HepG2 (cell line): ENCODE measurements around the gene FBXO41. TPM values are rescaled to one million over a fixed set of nuclear protein-coding genes. Genes with fewer than 3 reads are reported as not detected.

Experiments
- ATF3 ChIP-seq: sonication (generic); formaldehyde crosslinking; IDR thresholded peaks from 2 replicates; pipeline ENCODE4 v1.4.0; 2020; ENCODE audit warnings: missing genetic modification reagents
- BHLHE40 ChIP-seq: IDR thresholded peaks from 2 replicates; pipeline ENCODE4 v1.6.1; 2011; ENCODE audit warnings: low read length, improper control_type of control experiment
- KLF11 ChIP-seq: IDR thresholded peaks from 2 replicates; pipeline ENCODE4 v1.6.1; 2016; ENCODE audit warnings: missing compliant biosample characterization
- ZBTB44 ChIP-seq: sonication (generic); formaldehyde crosslinking; IDR thresholded peaks from 2 replicates; pipeline ENCODE4 v1.4.0; 2020; ENCODE audit warnings: missing genetic modification reagents
- polyA plus RNA-seq, 8 experiments: library from polyadenylated mRNA; depleted of rRNA in 3 of 8; stranded (reverse) in 7 of 8; unstranded in 1 of 8; fragments of >200 nt; fragmentation: Illumina TruSeq in 4 of 8; extraction: Trizol in 4 of 8; gene quantifications; 2 replicates each; pipeline versions ENCODE4 v1.2.1 to v1.2.3, GENCODE V29; 2011 to 2016; ENCODE audit warnings: low read depth in 4 of 8, missing spikeins in 1 of 8, mixed read lengths in 1 of 8; ENCODE audit not compliant: insufficient read depth in 1 of 8
- total RNA-seq, 5 experiments: library from RNA; depleted of rRNA; stranded (reverse); fragments of >200 nt; fragmentation: Illumina TruSeq; extraction: Trizol; gene quantifications; 2 replicates each; pipeline ENCODE4 v1.2.3, GENCODE V29; 2016; ENCODE audit warnings: low read depth in 1 of 5
- TF ChIP-seq, protein P1 (sequence below): sonication (generic); formaldehyde crosslinking; IDR thresholded peaks from 2 replicates; pipeline ENCODE4 v1.4.0; 2020; ENCODE audit warnings: mild to moderate bottlenecking, missing genetic modification reagents
- TF ChIP-seq, protein P2 (sequence below): sonication (generic); formaldehyde crosslinking; IDR thresholded peaks from 2 replicates; pipeline ENCODE4 v1.8.1; 2022; ENCODE audit warnings: low read depth, mild to moderate bottlenecking, missing genetic modification reagents
- TF ChIP-seq, protein P3 (sequence below), 2 experiments: fragments of 450-650 bp in 1 of 2; sonication (generic) in 1 of 2; formaldehyde crosslinking in 1 of 2; IDR thresholded peaks; 2 replicates each; pipeline versions ENCODE4 v1.6.1 to v1.8.0; 2016 to 2022; ENCODE audit warnings: antibody characterized with exemption in 1 of 2, mild to moderate bottlenecking in 1 of 2, missing genetic modification reagents in 1 of 2
- TF ChIP-seq, protein P4 (sequence below): sonication (generic); formaldehyde crosslinking; IDR thresholded peaks from 2 replicates; pipeline ENCODE4 v1.8.1; 2023; ENCODE audit warnings: mild to moderate bottlenecking, inconsistent platforms, moderate library complexity, missing genetic modification reagents, borderline replicate concordance

Gene FBXO41
- total and polyA plus RNA-seq, 2 of the 13 experiments (the other 11 are each of a cell fraction or from before 2014, with no cell fraction given): 4.2 to 10.3 TPM

DNA sequence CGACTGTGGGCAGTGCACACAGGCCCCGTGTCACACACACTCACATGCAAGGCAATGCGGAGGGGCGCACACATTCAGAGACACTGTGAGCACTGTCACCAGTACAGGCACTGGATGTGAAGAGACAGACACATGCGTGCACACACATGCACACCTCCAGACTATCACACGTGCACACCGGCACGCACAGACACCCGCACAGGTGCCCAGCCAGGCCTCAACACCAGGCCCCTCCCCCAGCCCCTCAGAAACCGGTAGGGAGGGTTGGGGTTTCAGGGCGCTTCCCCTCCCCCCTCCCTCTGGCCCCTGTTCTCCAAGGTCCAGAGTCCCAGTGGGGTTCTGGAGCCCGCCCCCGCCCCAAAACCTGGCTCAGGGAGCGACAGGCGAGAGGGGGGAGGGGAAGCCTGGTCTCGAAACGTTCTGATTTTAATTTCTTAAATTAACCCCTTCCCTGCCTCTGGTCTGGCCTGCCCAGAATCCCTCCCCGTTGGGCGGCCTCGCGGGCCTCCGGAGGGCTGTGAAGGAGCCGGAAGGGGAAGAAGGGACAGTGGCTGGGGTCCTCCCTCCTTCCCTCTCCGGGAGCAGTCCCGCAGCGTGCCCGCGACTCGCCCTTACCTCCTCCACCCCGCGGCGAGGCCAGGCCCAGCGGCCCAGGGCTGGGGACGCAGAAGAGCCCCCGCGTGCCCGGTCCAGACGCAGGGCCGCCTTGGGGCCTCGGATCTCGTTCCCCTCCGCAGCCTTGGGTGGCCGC, 558 bp downstream of the FBXO41 start (continued):
- TF ChIP-seq, protein P1, sequence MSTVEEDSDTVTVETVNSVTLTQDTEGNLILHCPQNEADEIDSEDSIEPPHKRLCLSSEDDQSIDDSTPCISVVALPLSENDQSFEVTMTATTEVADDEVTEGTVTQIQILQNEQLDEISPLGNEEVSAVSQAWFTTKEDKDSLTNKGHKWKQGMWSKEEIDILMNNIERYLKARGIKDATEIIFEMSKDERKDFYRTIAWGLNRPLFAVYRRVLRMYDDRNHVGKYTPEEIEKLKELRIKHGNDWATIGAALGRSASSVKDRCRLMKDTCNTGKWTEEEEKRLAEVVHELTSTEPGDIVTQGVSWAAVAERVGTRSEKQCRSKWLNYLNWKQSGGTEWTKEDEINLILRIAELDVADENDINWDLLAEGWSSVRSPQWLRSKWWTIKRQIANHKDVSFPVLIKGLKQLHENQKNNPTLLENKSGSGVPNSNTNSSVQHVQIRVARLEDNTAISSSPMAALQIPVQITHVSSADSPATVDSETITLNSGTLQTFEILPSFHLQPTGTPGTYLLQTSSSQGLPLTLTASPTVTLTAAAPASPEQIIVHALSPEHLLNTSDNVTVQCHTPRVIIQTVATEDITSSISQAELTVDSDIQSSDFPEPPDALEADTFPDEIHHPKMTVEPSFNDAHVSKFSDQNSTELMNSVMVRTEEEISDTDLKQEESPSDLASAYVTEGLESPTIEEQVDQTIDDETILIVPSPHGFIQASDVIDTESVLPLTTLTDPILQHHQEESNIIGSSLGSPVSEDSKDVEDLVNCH (CRISPR knock-in tag): no peak
- TF ChIP-seq, protein P2, sequence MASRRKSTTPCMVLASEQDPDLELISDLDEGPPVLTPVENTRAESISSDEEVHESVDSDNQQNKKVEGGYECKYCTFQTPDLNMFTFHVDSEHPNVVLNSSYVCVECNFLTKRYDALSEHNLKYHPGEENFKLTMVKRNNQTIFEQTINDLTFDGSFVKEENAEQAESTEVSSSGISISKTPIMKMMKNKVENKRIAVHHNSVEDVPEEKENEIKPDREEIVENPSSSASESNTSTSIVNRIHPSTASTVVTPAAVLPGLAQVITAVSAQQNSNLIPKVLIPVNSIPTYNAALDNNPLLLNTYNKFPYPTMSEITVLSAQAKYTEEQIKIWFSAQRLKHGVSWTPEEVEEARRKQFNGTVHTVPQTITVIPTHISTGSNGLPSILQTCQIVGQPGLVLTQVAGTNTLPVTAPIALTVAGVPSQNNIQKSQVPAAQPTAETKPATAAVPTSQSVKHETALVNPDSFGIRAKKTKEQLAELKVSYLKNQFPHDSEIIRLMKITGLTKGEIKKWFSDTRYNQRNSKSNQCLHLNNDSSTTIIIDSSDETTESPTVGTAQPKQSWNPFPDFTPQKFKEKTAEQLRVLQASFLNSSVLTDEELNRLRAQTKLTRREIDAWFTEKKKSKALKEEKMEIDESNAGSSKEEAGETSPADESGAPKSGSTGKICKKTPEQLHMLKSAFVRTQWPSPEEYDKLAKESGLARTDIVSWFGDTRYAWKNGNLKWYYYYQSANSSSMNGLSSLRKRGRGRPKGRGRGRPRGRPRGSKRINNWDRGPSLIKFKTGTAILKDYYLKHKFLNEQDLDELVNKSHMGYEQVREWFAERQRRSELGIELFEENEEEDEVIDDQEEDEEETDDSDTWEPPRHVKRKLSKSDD: peak; percentile 35; the same call in 1 of the 2 replicates
- TF ChIP-seq, protein P3, sequence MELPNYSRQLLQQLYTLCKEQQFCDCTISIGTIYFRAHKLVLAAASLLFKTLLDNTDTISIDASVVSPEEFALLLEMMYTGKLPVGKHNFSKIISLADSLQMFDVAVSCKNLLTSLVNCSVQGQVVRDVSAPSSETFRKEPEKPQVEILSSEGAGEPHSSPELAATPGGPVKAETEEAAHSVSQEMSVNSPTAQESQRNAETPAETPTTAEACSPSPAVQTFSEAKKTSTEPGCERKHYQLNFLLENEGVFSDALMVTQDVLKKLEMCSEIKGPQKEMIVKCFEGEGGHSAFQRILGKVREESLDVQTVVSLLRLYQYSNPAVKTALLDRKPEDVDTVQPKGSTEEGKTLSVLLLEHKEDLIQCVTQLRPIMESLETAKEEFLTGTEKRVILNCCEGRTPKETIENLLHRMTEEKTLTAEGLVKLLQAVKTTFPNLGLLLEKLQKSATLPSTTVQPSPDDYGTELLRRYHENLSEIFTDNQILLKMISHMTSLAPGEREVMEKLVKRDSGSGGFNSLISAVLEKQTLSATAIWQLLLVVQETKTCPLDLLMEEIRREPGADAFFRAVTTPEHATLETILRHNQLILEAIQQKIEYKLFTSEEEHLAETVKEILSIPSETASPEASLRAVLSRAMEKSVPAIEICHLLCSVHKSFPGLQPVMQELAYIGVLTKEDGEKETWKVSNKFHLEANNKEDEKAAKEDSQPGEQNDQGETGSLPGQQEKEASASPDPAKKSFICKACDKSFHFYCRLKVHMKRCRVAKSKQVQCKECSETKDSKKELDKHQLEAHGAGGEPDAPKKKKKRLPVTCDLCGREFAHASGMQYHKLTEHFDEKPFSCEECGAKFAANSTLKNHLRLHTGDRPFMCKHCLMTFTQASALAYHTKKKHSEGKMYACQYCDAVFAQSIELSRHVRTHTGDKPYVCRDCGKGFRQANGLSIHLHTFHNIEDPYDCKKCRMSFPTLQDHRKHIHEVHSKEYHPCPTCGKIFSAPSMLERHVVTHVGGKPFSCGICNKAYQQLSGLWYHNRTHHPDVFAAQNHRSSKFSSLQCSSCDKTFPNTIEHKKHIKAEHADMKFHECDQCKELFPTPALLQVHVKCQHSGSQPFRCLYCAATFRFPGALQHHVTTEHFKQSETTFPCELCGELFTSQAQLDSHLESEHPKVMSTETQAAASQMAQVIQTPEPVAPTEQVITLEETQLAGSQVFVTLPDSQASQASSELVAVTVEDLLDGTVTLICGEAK (IDR thresholded peaks at IDR 0.05): no peak
- TF ChIP-seq, protein P3 (CRISPR knock-in tag; IDR thresholded peaks at IDR 0.05): no peak
- TF ChIP-seq, protein P4, sequence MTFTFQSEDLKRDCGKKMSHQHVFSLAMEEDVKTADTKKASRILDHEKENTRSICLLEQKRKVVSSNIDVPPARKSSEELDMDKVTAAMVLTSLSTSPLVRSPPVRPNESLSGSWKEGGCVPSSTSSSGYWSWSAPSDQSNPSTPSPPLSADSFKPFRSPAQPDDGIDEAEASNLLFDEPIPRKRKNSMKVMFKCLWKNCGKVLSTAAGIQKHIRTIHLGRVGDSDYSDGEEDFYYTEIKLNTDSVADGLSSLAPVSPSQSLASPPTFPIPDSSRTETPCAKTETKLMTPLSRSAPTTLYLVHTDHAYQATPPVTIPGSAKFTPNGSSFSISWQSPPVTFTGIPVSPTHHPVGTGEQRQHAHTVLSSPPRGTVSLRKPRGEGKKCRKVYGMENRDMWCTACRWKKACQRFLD: 0 out of 2 replicates have a peak, but pooled peaks have one; percentile 74
- TF ChIP-seq ZBTB44 (CRISPR knock-in tag) (no peak), ATF3 (CRISPR knock-in tag) (no peak), KLF11 (no peak), BHLHE40 (peak; percentile 78)
